ENCODE results near the gene NXPE2. TPM values are rescaled to one million over a fixed set of nuclear protein-coding genes. Genes with fewer than 3 reads are reported as not detected.

NXPE2 gene
- total RNA-seq, 4 donors from 2014 or later, result 0.30 to 1.4 TPM; not detected in 2

- no peak for DNase-seq (ENCODE audit: low spot score in 2 of 2)
- H3K27ac ChIP-seq, result no peak overlapping the region
- no peaks in the 10 kb centered on the region for H3K36me3 ChIP-seq
- H3K9me3 ChIP-seq, result no peaks in the 10 kb centered on the region
- H3K4me1 ChIP-seq, result no peaks in the 10 kb centered on the region
- TF ChIP-seq EP300 (IDR thresholded peaks at IDR 0.05), result no peak
- no peak for TF ChIP-seq POLR2A (IDR thresholded peaks at IDR 0.05)
- TF ChIP-seq CTCF (IDR thresholded peaks at IDR 0.05), result no peak
- no peaks in the 10 kb centered on the region for H3K27me3 ChIP-seq
- no peak overlapping the region for H3K4me3 ChIP-seq
- 85 to 92% methylated on average over 5 of the region's 5 CpGs for WGBS, 2 donors
Measured at GRCh38 chr11:114719562-114719961, 41.2 kb downstream of the NXPE2 start.

DNA sequence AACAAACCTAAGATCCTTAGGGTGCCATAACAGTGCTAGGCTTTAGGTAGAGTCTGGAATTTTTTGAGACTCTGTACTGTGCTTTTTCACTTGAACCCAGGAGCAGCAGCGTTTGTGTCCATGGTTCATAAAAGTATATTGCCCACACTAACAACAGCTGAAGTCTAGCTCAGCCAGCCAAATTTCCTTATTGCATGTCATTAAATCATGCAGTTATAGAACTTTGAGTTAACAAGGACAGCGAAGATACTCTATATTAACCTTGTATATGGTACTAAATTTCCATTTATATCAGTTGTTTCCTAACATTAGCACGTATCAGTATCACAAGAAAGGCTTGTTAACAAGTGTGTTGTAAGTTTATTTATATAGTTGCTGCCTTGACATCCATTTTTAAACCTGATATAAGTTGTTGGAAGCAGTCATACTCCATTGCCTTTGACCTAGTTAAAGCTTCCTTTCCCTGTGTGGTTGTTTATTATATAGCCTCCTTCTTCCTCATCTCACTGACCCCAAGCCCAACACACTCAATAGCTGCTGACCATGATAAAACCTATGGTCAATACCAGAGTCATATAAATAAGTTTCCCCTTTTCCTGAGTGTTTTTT is 46.7 kb downstream of the NXPE2 start:
- WGBS, 2 donors, result 73 to 77% methylated on average over 3 of the region's 3 CpGs

DNA sequence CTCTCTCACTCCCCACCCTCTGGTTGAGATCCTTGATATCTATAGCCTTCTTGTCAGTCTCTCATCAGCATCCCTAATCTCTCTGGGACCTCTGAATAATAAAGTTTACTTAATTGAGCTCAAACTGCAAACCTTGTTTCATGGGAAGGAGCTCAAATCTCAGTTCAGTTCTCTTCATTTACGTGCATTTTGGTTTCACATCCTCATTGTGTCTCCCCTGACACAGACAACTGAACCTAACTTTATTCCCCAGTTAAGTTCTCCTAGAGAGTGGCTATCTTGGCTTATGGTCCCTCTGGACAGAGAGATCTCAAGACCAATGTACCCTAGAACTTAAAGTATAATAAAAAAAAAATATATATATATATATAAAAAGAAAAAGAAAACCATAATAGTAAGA is 47.3 kb downstream of the NXPE2 start:
- Histone ChIP-seq H3K27me3 (no peaks in the 10 kb centered on the region), H3K9me3 (peaks cover 0 to 3% (median 0%) of the 10 kb centered on the region in 4 donors), H3K4me3 (no peak overlapping the region), H3K36me3 (no peaks in the 10 kb centered on the region), H3K27ac (no peak overlapping the region), H3K4me1 (no peaks in the 10 kb centered on the region)
- TF ChIP-seq EP300 (IDR thresholded peaks at IDR 0.05), result no peak
- no peak for TF ChIP-seq POLR2A (IDR thresholded peaks at IDR 0.05)
- TF ChIP-seq CTCF (IDR thresholded peaks at IDR 0.05), result no peak
- WGBS, 2 donors, result 75 to 82% methylated on average over 1 of the region's 1 CpG
- no peak for DNase-seq (ENCODE audit: low spot score in 2 of 2)

More for the DNA sequence above, 46.7 kb downstream of the NXPE2 start:
- Histone ChIP-seq H3K27me3 (no peaks in the 10 kb centered on the region), H3K4me3 (no peak overlapping the region), H3K9me3 (peaks cover 0 to 3% (median 0%) of the 10 kb centered on the region in 4 donors), H3K27ac (no peak overlapping the region), H3K4me1 (no peaks in the 10 kb centered on the region), H3K36me3 (no peaks in the 10 kb centered on the region)
- no peak for DNase-seq (ENCODE audit: low spot score in 2 of 2)
- TF ChIP-seq EP300 (IDR thresholded peaks at IDR 0.05) (no peak), CTCF (IDR thresholded peaks at IDR 0.05) (no peak), POLR2A (IDR thresholded peaks at IDR 0.05) (no peak)

DNA sequence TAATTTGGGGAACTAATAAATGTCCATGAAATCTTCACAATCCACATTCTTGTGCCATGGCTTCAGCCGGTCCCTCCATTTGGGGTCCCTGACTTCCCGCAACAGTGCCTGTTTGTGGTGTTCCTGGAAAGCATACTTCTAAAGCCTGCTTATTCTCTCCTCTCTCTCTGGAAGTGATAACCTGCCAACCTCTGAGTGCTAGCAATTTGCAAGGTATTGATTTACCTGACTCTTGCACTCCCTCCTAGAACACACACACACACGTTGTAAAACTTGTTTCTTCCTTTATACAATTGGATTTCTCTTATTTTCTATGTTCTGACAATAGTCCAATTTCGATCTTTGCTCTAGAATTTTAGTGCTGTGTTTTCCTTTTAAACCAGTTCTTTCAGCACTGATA is 58.5 kb downstream of the NXPE2 start:
- Histone ChIP-seq H3K27me3 (no peaks in the 10 kb centered on the region), H3K4me1 (no peaks in the 10 kb centered on the region), H3K27ac (no peak overlapping the region), H3K9me3 (peaks cover 0 to 14% (median 2%) of the 10 kb centered on the region in 4 donors), H3K4me3 (no peak overlapping the region), H3K36me3 (no peaks in the 10 kb centered on the region)
- WGBS, 2 donors, result 77 to 89% methylated on average over 4 of the region's 4 CpGs
- DNase-seq (ENCODE audit: low spot score in 2 of 2), result no peak
- TF ChIP-seq EP300 (IDR thresholded peaks at IDR 0.05), result no peak
- no peak for TF ChIP-seq POLR2A (IDR thresholded peaks at IDR 0.05)
- TF ChIP-seq CTCF (IDR thresholded peaks at IDR 0.05), result no peak

- H3K27me3 ChIP-seq, result no peaks in the 10 kb centered on the region
- no peak overlapping the region for H3K27ac ChIP-seq
- peak in 1 of 2 donors; percentile 14 for DNase-seq (ENCODE audit: low spot score in 2 of 2)
- peaks cover 0 to 20% (median 2%) of the 10 kb centered on the region in 4 donors for H3K9me3 ChIP-seq
- H3K4me1 ChIP-seq, result no peaks in the 10 kb centered on the region
- no peaks in the 10 kb centered on the region for H3K36me3 ChIP-seq
- no peak overlapping the region for H3K4me3 ChIP-seq
- TF ChIP-seq CTCF (IDR thresholded peaks at IDR 0.05) (peak; percentile 10 to 54 (median 49)), EP300 (IDR thresholded peaks at IDR 0.05) (no peak), POLR2A (IDR thresholded peaks at IDR 0.05) (no peak)
Measured at GRCh38 chr11:114738954-114739353, 60.6 kb downstream of the NXPE2 start.

All from tibial nerve (tissue), 4 donors.